Activated T-cell treated with anti-CD3 and anti-CD28 coated beads for 24 hours (primary cell): ENCODE measurements around the gene BCAS4.

Experiments
- DNase-seq: peaks from one replicate; pipeline ENCODE4 v3.0.0-alpha.2; 2020; ENCODE audit warnings: low read depth

BCAS4 gene

GRCh38 chr20:50823319-50823718, 28.5 kb downstream of the BCAS4 start:
- DNase-seq: no peak

- DNase-seq: no peak
Measured at GRCh38 chr20:50824137-50824536, 29.3 kb downstream of the BCAS4 start.

GRCh38 chr20:50826121-50826520, 31.3 kb downstream of the BCAS4 start:
- DNase-seq: no peak

GRCh38 chr20:50828363-50829136, 33.7 kb downstream of the BCAS4 start:
- no peak for DNase-seq

GRCh38 chr20:50831622-50832021, 36.8 kb downstream of the BCAS4 start:
- no peak for DNase-seq

GRCh38 chr20:50834599-50835005, 39.7 kb downstream of the BCAS4 start:
- DNase-seq: no peak

GRCh38 chr20:50837532-50838321, 42.9 kb downstream of the BCAS4 start:
- no peak for DNase-seq

- no peak for DNase-seq
Measured at GRCh38 chr20:50838322-50838625, 43.4 kb downstream of the BCAS4 start.

GRCh38 chr20:50838707-50839385, 44.0 kb downstream of the BCAS4 start:
- DNase-seq: no peak

GRCh38 chr20:50842821-50843220, 48.0 kb downstream of the BCAS4 start:
- DNase-seq: no peak

- no peak for DNase-seq
Measured at GRCh38 chr20:50843331-50844276, 48.7 kb downstream of the BCAS4 start.

- peak; percentile 23 for DNase-seq
Measured at GRCh38 chr20:50844430-50845100, 49.7 kb downstream of the BCAS4 start.

GRCh38 chr20:50845566-50846215, 50.8 kb downstream of the BCAS4 start:
- no peak for DNase-seq

GRCh38 chr20:50848341-50848808, 53.5 kb downstream of the BCAS4 start:
- DNase-seq: no peak

- DNase-seq: no peak
Measured at GRCh38 chr20:50848846-50849673, 54.2 kb downstream of the BCAS4 start.

GRCh38 chr20:50850721-50851286, 55.9 kb downstream of the BCAS4 start:
- DNase-seq: no peak

- no peak for DNase-seq
Measured at GRCh38 chr20:50852085-50852484, 57.2 kb downstream of the BCAS4 start.

- no peak for DNase-seq
Measured at GRCh38 chr20:50854506-50855249, 59.8 kb downstream of the BCAS4 start.
